ENCODE results near the gene MRPS22.
"Not testable (repeated sequence)": the region's sequence is repeated elsewhere in the genome, so short reads cannot be mapped to it uniquely, and the experiment has no call there.

The MRPS22 gene

DNA sequence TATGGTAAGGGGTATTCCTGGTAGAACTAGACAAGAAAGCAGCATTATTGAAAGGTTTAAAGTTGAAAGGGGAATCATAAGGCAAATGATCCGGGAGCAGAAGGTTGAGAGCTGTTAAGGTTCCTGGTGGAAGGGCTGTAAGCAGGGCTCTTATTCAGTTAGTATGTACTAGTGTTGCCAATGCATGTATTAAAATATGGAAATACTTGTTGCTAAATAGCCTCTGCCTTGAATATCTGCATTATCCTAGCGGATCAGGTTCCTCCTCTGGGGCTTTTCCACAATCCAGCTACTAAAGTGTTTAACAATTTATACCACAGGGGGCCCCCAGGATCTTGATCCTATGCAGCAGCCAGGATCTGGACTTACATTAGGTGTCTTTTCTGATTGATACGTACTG, 52.9 kb downstream of the MRPS22 start:
- DNase-seq (ENCODE audit: low spot score), result no peak

DNA sequence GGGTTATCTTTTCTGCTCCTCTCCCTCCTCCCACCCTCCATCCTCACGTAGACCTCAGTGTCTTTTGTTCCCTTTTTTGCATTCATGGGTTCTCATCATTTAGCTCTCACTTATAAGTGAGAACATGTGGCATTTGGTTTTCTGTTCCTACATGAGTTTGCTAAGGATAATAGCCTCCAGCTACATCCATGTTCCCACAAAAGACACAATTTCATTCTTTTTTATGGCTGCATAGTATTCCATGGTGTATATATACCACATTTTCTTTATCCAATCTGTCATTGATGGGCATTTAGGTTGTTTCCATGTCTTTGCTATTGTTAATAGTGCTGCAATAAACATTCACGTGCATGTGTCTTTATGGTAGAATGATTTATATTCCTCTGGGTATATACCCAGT, 57.3 kb downstream of the MRPS22 start:
- DNase-seq (ENCODE audit: low spot score), result not testable (repeated sequence)

Measured in kidney tubule cell (primary cell).